ENCODE data around the gene MRPL20. TPM values are rescaled to one million over a fixed set of nuclear protein-coding genes. Genes with fewer than 3 reads are reported as not detected.
A peak's percentile ranks its signal among the peaks of the same experiment; 100 is the strongest.

Gene MRPL20
- total and polyA plus RNA-seq, 9 of the 15 experiments (the other 6 are each of a cell fraction or from before 2014, with no cell fraction given), result 180 to 671 (median 229) TPM

GRCh38 chr1:1425426-1425752, 18.3 kb upstream of the MRPL20 start (continued):
- TF ChIP-seq RAD21 (CRISPR knock-in tag; conservative IDR thresholded peaks at IDR 0.05 in 1 of 2, IDR thresholded peaks at IDR 0.05 in 1 of 2) (no peak), U2AF2 (optimal IDR thresholded peaks at IDR 0.05; ENCODE audit: low read depth, low read length) (no peak), ZNF589 (CRISPR knock-in tag; IDR thresholded peaks at IDR 0.05; ENCODE audit: low read depth) (no peak), ZNF23 (CRISPR knock-in tag; IDR thresholded peaks at IDR 0.05) (no peak)

DNA sequence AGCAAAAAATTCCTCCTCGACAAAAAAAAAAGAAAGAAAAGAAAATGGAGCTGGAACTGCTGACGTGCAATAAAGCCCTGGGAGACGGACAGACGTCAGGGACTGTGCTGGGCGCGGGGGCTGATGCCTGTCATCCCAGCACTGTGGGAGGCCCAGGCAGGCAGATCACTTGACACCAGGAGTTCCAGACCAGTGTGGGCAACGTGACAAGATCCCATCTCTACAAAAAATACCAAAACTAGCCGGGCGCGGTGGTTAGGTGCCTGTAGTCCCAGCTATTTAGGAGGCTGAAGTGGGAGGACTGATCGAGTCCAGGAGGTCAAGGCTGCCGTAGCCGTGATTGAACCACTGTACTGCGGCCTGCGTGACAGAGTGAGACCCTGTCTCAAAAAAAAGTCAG, 17.6 kb upstream of the MRPL20 start:
- ChIA-PET CTCF (ENCODE audit: low intra/inter-chr PET ratio) (no interaction called here), POLR2A (interaction anchor here (0.6 to 1.8 kb wide), 4 partner anchors 10 to 25 kb away, joined by 3 to 4 read pairs (median 4); partner anchors contain the start of gene CCNL2)
- no peak overlapping the region for H3K4me2 ChIP-seq (ENCODE audit: insufficient read depth, low read length)
- H3K9me3 ChIP-seq (replicated peaks; ENCODE audit: control insufficient read depth, insufficient read depth, low read depth, low read length), result no peaks in the 10 kb centered on the region
- no peak overlapping the region for H3K4me3 ChIP-seq
- no peak overlapping the region for H2AFZ ChIP-seq (ENCODE audit: low read depth, low read length)
- no peaks in the 10 kb centered on the region for H3K27me3 ChIP-seq (ENCODE audit: control insufficient read depth in 2 of 2, insufficient read depth in 2 of 2, low read length in 2 of 2)
- H3K36me3 ChIP-seq (ENCODE audit: control insufficient read depth, insufficient read depth, low read length), result no peaks in the 10 kb centered on the region
- H3K4me1 ChIP-seq (replicated peaks in 1 of 2; ENCODE audit: control insufficient read depth in 2 of 2, insufficient read depth in 2 of 2, low read length in 2 of 2), result peaks cover 3 to 44% of the 10 kb centered on the region in 2 experiments; a peak in 4 of 5 replicates
- no peak overlapping the region for H3K9ac ChIP-seq (ENCODE audit: insufficient read depth in 1 of 2, low read depth in 2 of 2, low read length in 2 of 2)
- no peak for ATAC-seq
- H4K20me1 ChIP-seq (replicated peaks; ENCODE audit: control insufficient read depth, insufficient read depth, low read length), result no peaks in the 10 kb centered on the region
- TF ChIP-seq MAFG (tag; conservative IDR thresholded peaks at IDR 0.05) (0 out of 2 replicates have a peak, but pooled peaks have one; percentile 29), POLR2A (conservative IDR thresholded peaks at IDR 0.05) (no peak), NCOR1 (IDR thresholded peaks at IDR 0.05) (no peak), ZNF316 (IDR thresholded peaks at IDR 0.05) (peak; percentile 84), CCAR2 (IDR thresholded peaks at IDR 0.05; ENCODE audit: low read depth, low read length) (no peak), STAT5B (CRISPR knock-in tag; IDR thresholded peaks at IDR 0.05) (no peak)
- no TSS peak for BruUV-seq (replicated peaks)
- in situ Hi-C loops (cut with MboI) (no loop called here), intact Hi-C loops (cut with micrococcal nuclease) (no loop called here)
- WGBS (ENCODE audit: insufficient coverage, low coverage, missing lambda C conversion rate), result 81% methylated on average over 14 of the region's 15 CpGs
- H3K9me1 ChIP-seq (ENCODE audit: control insufficient read depth, insufficient read depth, low read length), result no peaks in the 10 kb centered on the region
- FAIRE-seq, result no peak
- no peak overlapping the region for H3K27ac ChIP-seq (ENCODE audit: extremely low read depth, low read depth, low read length)
- no peaks in the 10 kb centered on the region for H3K79me2 ChIP-seq (ENCODE audit: control insufficient read depth, insufficient read depth, low read length)
- DNase-seq (ENCODE audit: extremely low read depth in 1 of 4, low spot score in 3 of 4), result no peak
